Lung (tissue), 12 donors: Measurements from ENCODE around the gene PCDH9. TPM values are rescaled to one million over a fixed set of nuclear protein-coding genes. Genes with fewer than 3 reads are reported as not detected.

Experiments used
- ATAC-seq: fragments of 200-7000 bp; cut with Tn5 transposase; one replicate; pipeline ENCODE4 v1.9.1; 2020; ENCODE audit warnings: moderate number of reproducible peaks; ENCODE audit not compliant: insufficient read depth, low FRiP score
- DNase-seq, 3 donors: peaks; one replicate each; pipeline ENCODE4 v3.0.0-alpha.2; 2013 to 2017
- H3K27ac ChIP-seq, 2 donors: one replicate each; pipeline ENCODE4 v1.5.1; 2013; ENCODE audit warnings: mild to moderate bottlenecking in 2 of 2, moderate library complexity in 2 of 2, control low read depth in 1 of 2, inconsistent platforms in 1 of 2, low read depth in 1 of 2, low read length in 1 of 2
- H3K27me3 ChIP-seq, 3 donors: one replicate each; pipeline ENCODE4 v1.5.1; 2013; ENCODE audit warnings: low read length in 2 of 3; ENCODE audit not compliant: control insufficient read depth in 3 of 3, insufficient read depth in 3 of 3
- H3K36me3 ChIP-seq, 4 donors: one replicate each; pipeline ENCODE4 v1.5.1; 2013; ENCODE audit warnings: low read length in 4 of 4, mild to moderate bottlenecking in 1 of 4, moderate library complexity in 1 of 4; ENCODE audit not compliant: control insufficient read depth in 4 of 4, insufficient read depth in 4 of 4
- H3K4me1 ChIP-seq, 5 donors: one replicate each; pipeline ENCODE4 v1.5.1; 2013; ENCODE audit warnings: low read length in 5 of 5, mild to moderate bottlenecking in 2 of 5, moderate library complexity in 1 of 5; ENCODE audit not compliant: control insufficient read depth in 5 of 5, insufficient read depth in 5 of 5
- H3K4me3 ChIP-seq: one replicate; pipeline ENCODE4 v1.5.1; 2013; ENCODE audit warnings: mild to moderate bottlenecking, control low read depth, moderate library complexity
- H3K9ac ChIP-seq, 2 donors: one replicate each; pipeline ENCODE4 v1.5.1; 2013; ENCODE audit warnings: low read length in 2 of 2, control low read depth in 1 of 2; ENCODE audit not compliant: insufficient read depth in 1 of 2
- H3K9me3 ChIP-seq, 4 donors: one replicate each; pipeline ENCODE4 v1.5.1; 2013; ENCODE audit warnings: low read length in 3 of 4, mild to moderate bottlenecking in 1 of 4, moderate library complexity in 1 of 4; ENCODE audit not compliant: control insufficient read depth in 4 of 4, insufficient read depth in 3 of 4
- CTCF ChIP-seq: IDR thresholded peaks from 2 replicates; pipeline ENCODE4 v1.5.1; 2012; ENCODE audit warnings: mild to moderate bottlenecking; ENCODE audit errors: control extremely low read depth, extremely low read depth
- WGBS, 2 donors: extraction: QIAGEN DNeasy Blood & Tissue Kit; methylation state at CpG; one replicate each; pipeline ENCODE4 v1.1.7; 2013; 5-methylcytosine and 5-hydroxymethylcytosine counted together
- polyA plus RNA-seq, 2 donors: library from polyadenylated mRNA; stranded (reverse); fragments of 200-250 nt; gene quantifications; one replicate each; pipeline ENCODE4 v1.2.1, GENCODE V29; 2013
- total RNA-seq, 2 donors: library from RNA; depleted of rRNA in 1 of 2; stranded (reverse); fragments of >200 nt in 1 of 2; gene quantifications; one replicate each; pipeline ENCODE4 v1.2.1, GENCODE V29; 2014 to 2021
- donor health status: control.
- donor health status: control.
- donor health status: Bipolar disorder and iron deficiency.
- donor health status: healthy.
- donor health status: DM: yes; HTN: yes; CAD: no.

Gene PCDH9
- total and polyA plus RNA-seq, 4 donors: 0.68 to 22.2 (median 4.1) TPM

DNA sequence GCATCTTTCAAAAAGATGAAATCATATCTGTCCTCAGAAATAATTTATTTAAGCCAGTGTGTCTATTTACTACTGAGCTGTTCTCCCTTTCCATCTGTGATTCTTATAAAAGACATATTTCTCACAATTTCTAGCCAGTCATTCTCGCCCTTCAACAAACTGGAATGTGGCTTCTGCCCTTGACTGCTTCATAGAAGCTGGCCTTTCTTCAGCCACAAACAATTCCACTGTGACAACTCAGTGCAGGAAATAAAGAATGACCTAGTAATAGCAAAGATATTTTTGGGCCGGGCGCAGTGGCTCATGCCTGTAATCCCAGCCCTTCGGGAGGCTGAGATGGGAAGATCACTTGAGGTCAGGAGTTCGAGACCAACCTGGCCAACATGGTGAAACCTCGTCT is 655.5 kb downstream of the PCDH9 start:
- Histone ChIP-seq H3K9ac (no peak overlapping the region), H3K27ac (no peak overlapping the region), H3K4me3 (no peak overlapping the region), H3K36me3 (no peaks in the 10 kb centered on the region), H3K9me3 (no peaks in the 10 kb centered on the region), H3K4me1 (no peaks in the 10 kb centered on the region), H3K27me3 (no peaks in the 10 kb centered on the region)
- TF ChIP-seq CTCF: no peak
- WGBS, 2 donors: 86 to 90% methylated on average over 6 of the region's 6 CpGs
- no peak for ATAC-seq
- DNase-seq: no peak

GRCh38 chr13:66567899-66568612 is 662.1 kb downstream of the PCDH9 start:
- ATAC-seq (no peak), DNase-seq (no peak)
- TF ChIP-seq CTCF: no peak
- H3K27ac ChIP-seq: no peak overlapping the region
- no peaks in the 10 kb centered on the region for H3K4me1 ChIP-seq
- H3K27me3 ChIP-seq: no peaks in the 10 kb centered on the region
- H3K9me3 ChIP-seq: no peaks in the 10 kb centered on the region
- no peaks in the 10 kb centered on the region for H3K36me3 ChIP-seq
- 96% methylated on average over 5 of the region's 5 CpGs for WGBS, 2 donors
- H3K9ac ChIP-seq: no peak overlapping the region
- no peak overlapping the region for H3K4me3 ChIP-seq

DNA sequence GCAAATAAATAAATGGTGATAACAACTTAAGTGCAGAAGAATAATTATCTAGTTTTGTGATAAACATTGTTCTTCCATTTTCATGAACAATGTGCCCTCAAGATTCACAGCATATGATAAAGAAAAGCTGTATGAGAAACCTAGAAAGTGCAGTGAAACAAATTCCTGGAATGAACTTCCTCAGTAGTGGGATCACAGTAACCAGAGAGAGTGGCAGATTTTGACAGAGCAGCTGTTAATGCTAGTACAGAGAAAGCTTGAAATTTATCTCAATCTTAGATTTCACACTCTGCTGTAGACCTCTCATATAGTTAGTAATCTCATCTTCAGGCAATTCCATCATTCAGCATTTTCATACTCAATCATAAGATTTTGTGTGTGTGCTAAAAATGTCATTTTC is 664.9 kb downstream of the PCDH9 start:
- no peaks in the 10 kb centered on the region for H3K9me3 ChIP-seq

More for the DNA sequence above, 664.9 kb downstream of the PCDH9 start:
- Histone ChIP-seq H3K9ac (no peak overlapping the region), H3K27me3 (no peaks in the 10 kb centered on the region), H3K36me3 (no peaks in the 10 kb centered on the region), H3K27ac (no peak overlapping the region), H3K4me3 (no peak overlapping the region), H3K4me1 (no peaks in the 10 kb centered on the region)
- ATAC-seq (no peak), DNase-seq (no peak)
- no peak for TF ChIP-seq CTCF
